NCI-H526 treated with DMSO at 0.1 percent for 48 hours (cell line): ENCODE measurements around the gene GRK6.

ENCODE experiments used
- DNase-seq: peaks from one replicate; lab custom pipeline; 2025; lab: John Stamatoyannopoulos, UW

Gene GRK6

DNA sequence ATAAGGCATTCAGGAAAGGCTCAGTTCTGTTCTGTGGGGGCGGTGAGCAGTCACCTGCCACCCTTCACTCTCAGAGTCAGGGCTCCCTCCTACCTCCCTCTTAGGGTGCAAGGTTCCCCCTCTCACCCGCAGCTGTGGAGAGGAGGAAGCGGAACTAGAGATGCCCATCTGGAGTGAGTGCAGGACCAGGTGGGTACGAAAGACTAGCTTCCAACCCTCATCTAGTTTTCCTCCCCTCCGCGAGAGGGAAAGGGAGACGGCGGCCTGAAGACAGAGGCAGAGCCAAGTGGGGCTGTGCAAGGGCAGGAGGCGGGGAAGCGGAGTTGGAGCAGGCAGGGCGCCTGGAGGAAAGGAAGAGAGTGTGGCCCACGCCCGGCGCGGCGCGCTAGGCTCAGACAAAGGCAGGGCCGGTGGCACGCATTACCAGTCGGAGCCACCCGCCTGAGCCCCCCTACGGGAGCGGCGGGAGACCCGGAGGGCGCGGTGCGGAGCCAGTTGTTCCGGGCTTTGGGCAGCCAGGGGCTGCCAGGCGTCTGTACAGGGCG lies 27.4 kb downstream of the GRK6 start:
- peak; percentile 54 for DNase-seq

DNA sequence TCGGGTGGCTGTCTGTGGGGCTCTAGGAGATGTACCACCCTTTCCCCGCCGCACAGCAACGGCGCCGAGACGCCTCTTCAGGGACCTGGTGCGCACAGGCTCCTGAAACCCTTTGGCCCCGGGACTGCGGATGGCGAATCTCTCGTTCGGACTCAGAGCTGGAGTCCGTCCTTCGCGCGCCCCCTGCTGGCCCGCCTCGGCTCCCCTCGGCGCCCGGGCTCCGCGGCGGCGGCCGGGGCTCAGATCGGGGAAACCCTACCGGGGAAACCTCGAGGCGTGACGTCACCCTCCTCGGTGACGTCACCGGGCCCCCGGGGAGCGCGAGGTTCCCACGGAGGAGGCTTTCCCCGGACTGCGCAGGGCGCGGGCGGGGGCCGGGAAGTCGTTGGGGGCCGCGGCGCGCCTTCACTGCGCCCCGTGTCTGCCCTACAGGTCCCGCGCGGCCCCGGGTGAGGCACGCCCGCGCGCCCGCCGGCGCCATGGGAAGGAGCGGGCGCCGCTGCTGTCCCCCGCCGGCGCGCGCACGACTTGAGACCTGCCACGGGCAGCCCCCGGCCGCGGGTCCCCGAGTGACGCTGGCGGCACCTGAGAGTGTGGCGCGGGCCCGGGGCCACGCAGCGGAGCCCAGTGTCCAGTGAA lies 28.0 kb downstream of the GRK6 start:
- DNase-seq: peak; percentile 74

DNA sequence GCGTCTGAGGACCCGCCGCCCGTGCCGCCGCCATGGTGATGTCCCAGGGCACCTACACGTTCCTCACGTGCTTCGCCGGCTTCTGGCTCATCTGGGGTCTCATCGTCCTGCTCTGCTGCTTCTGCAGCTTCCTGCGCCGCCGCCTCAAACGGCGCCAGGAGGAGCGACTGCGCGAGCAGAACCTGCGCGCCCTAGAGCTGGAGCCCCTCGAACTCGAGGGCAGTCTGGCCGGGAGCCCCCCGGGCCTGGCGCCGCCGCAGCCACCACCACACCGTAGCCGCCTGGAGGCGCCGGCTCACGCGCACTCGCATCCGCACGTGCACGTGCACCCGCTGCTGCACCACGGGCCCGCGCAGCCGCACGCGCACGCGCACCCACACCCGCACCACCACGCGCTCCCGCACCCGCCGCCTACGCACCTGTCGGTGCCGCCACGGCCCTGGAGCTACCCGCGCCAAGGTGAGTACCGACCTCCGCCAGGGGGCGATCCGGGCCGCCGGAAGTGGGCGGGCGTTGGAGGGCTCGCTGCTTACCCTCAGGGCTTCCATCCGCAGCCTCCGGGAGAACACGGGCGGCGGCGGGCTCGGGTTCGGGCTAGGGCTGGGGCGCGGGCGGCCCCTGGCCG lies 28.7 kb downstream of the GRK6 start:
- DNase-seq: peak; percentile 57

DNA sequence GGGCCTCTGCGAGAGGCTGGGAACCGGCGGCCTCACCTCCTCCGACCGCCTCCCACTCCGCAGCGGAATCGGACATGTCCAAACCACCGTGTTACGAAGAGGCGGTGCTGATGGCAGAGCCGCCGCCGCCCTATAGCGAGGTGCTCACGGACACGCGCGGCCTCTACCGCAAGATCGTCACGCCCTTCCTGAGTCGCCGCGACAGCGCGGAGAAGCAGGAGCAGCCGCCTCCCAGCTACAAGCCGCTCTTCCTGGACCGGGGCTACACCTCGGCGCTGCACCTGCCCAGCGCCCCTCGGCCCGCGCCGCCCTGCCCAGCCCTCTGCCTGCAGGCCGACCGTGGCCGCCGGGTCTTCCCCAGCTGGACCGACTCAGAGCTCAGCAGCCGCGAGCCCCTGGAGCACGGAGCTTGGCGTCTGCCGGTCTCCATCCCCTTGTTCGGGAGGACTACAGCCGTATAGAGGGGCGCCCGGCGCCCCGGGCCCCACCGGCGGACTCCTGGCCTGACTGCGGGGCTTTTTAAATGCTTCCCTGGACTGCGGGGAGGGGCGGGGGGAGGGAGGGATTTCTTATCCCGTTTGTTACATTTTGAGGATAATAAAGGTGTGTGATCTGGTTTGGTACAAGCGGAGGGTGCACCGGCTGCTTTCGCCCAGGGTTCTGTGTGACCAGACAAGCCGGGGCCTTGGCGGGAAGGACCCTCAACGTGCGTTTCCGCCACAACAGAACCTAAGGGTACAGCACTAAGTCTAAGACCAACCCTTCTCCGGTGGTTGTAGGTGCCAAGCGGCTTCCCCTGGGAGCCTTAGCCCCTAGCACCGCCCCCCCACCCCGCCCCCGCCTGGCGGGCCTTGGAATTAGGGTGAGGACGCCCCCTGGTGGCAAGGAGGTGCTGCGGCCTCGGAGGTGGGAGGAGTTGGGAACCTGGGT lies 29.4 kb downstream of the GRK6 start:
- peak; percentile 43 for DNase-seq

DNA sequence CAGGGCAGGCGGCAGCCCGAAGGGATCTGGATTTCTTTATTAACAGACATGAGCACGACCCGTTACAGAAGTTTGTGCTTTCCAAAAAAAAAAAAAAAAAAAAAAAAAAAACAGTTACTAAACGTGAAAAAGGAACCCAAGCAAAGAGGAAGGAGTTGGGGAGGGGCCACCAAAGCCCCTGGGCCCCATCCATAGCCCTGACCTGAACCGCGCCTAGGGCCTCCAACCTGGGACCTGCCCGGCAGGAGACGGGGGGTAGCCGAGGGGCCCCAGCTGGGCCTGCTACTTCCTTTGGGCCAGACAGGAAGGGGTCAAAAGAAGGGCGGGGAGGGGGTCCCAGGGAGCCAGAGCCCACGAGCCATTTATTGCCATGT lies 30.1 kb downstream of the GRK6 start:
- no peak for DNase-seq

DNA sequence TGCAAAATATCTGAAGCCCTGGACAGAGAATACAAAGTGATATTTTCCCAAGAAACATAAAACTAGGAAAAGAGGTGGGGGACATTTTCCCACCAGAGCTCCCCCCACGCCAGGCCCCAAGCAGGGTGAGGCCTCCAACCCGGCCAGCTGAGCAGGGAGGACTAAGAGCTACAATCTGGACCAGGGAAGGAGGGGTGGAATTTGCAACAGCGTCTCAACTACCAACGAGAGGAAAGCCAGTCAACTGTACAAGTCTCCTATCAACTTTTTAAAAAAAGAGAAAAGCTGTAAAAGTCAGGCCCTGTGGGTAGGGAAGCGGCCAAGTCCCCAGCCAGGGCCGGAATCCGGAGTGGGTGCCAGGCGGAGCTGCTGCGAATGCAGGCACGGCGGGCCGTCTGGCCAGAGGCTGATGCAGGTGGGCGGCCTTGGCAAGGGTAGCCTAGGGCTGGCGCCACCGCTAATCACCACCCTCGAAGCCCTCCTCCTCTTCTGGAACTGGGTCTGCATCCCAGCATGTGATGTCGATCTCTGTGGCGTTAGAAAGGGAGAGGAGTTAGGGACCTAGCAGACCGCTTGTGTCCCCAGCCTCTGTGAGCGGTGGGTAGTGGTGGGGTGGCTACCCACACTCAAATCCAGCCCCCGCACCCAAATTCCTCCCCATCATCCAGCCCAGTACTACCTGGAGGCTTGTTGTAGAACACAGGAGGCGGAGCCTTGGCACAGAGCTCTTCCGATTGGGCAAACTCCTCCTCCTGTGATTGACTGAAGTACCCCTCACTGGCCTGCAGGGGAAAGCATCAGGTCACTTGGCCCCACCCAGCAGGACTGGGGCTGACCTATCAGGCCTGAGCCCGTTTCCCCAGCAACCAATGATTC lies 30.7 kb downstream of the GRK6 start:
- DNase-seq: peak; percentile 77

- no peak for DNase-seq
These were observed 31.6 kb downstream of the GRK6 start for GRCh38 chr5:177457852-177458681.

- DNase-seq: no peak
These were observed 32.5 kb downstream of the GRK6 start for GRCh38 chr5:177458912-177459350.

DNA sequence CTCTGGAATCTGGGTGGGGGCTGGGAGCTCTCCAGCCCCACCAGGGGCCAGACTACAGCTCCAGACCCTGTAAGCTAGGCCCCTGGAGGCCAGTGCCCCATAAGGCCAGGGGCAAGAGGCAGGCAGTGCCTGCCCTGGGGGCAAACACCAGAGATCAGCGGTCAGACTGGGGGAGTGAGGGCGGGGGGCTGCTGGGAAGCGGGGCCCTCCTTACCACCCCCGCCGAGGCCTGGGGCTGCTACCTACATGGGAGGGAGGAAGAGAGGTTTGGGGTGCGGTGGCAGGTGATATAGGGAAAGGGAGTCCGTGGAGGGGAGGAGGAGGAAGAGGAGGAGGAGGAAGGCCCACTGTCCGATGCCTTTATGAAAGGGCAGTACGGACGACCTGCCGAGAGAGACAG lies 32.9 kb downstream of the GRK6 start:
- DNase-seq: no peak

DNA sequence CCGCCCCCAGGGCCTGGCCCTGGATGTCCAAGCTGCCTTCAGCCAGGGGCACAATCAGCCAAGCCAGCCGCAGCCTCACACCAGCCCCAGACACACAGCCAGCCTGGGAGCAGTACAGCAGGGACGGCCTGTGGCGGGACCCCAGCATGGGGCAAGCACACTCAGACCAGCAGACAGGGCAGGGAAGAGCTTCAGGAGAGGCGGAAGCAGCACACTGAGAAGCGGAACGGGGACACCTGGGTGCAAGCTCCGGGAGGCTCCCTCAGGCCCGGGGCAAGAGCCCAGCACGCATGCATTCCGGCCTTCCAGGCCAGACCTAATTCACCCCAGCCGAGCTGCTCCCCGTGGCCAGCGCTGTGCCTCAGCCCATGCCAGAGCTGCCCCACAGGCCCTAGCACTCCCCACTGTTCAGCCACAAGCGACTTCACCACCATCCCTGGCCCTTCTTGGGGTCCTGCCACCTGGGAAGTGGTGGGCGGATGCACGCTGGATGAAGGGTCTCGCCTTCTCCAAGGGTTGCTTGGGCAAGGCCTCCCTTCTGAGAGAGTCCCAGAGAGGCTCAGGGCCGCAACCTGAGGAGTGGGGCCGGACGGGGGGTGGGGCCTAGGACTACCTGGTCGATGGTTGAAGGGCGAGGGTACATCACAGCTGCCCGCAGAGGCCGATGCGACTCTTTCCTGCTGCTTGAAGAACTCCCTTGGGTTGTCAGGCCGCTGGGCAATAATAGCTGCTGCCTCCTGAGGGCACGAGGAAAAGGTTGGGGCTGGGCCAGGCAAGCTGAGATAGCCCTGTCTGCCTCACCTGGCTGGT lies 33.5 kb downstream of the GRK6 start:
- no peak for DNase-seq

- DNase-seq: no peak
These were observed 35.7 kb downstream of the GRK6 start for GRCh38 chr5:177462021-177462670.

DNA sequence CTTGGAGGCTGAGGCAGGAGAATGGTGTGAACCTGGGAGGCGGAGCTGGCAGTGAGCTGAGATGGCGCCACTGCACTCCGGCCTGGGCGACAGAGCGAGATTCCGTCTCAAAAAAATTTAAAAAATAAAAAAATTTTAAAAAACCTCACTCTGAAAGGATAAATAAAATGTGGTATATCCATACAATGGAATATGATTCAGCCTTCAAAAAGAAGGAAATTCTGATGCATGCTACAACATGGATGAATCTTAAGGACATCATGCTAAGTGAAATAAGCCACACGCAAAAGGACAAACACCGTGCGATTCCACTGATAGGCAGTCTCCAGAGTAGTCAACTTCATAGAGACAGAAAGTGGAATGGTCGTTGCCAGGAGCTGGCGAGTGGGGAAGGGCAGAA lies 38.6 kb downstream of the GRK6 start:
- no peak for DNase-seq

DNA sequence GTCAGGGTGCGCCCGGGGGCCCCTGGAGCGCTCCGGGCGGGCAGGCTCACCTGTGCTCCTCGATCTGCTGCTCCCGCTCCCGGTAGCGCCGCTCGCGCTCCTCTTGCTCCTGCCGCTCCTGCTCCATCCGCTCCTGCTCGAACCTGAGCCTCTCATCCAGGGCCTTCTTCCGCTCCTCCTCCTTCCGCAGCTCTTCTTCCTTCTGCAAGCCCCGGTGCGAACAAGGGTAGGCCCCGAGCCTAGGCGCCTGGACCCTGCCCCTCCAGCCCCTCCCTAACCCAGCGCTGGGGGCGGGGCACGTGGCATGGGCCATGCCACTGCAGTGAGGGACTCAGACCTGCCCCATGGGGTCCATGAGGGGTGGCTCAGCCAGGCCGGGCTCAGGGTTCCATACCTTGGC lies 40.4 kb downstream of the GRK6 start:
- no peak for DNase-seq

GRCh38 chr5:177467436-177467835 lies 41.0 kb downstream of the GRK6 start:
- no peak for DNase-seq

DNA sequence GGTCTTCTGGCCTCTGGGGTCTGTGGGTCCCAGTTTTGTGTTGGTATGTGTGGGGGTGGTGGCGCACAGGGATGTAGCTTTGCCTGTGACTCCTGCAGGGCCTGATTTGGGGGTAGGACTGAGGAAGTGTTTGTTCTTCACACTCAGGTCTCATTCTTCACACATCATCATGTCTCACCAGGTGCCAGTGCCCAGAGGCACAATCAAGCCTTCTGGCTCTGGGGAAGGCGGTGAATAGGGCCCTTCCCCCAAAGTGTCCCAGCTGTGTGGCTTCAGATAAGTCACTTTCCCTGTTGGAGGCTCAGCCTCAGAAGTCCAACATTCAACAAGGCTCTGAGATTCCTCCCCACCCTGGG lies 41.8 kb downstream of the GRK6 start:
- DNase-seq: no peak

- no peak for DNase-seq
These were observed 42.5 kb downstream of the GRK6 start for GRCh38 chr5:177468685-177469628.

GRCh38 chr5:177469750-177470525 lies 43.5 kb downstream of the GRK6 start:
- DNase-seq: no peak
